OCI-LY7 (cell line): ENCODE measurements around the gene LZTFL1. TPM values are rescaled to one million over a fixed set of nuclear protein-coding genes. Genes with fewer than 3 reads are reported as not detected.

ENCODE experiments used
- BruUV-seq: library from RNA; stranded (reverse); fragments of 400-500 nt; replicated peaks from 2 replicates; lab custom pipeline; 2021; lab: Mats Ljungman, UMichigan
- CTCF ChIA-PET: fragments of 300-600 bp; sonication (Branson Sonifier 250); formaldehyde crosslinking; loops from one replicate; lab custom pipeline; 2022; ENCODE audit warnings: antibody characterized with exemption; ENCODE audit not compliant: unreplicated experiment; lab: Charles Lee
- POLR2A ChIA-PET: fragments of 300-600 bp; sonication (Branson Sonifier 250); formaldehyde crosslinking; loops from one replicate; lab custom pipeline; 2022; ENCODE audit warnings: antibody characterized with exemption; lab: Charles Lee
- DNase-seq: peaks from one replicate; pipeline ENCODE4 v3.0.0-alpha.2; 2015; ENCODE audit warnings: low spot score
- H2AFZ ChIP-seq: fragments of 200-600 bp; sonication (generic), shearing (Covaris generic); 2 replicates; pipeline ENCODE4 v1.6.1; 2014; ENCODE audit warnings: mild to moderate bottlenecking, antibody characterized with exemption, low read length, moderate library complexity
- H3K27ac ChIP-seq: fragments of 200-600 bp; sonication (generic); 2 replicates; pipeline ENCODE4 v1.5.1; 2014; ENCODE audit warnings: mixed run types, low read depth, mild to moderate bottlenecking, moderate library complexity, low read length, inconsistent platforms; ENCODE audit not compliant: poor library complexity, severe bottlenecking
- H3K36me3 ChIP-seq: fragments of 200-600 bp; sonication (generic); 2 replicates; pipeline ENCODE4 v1.6.1; 2014; ENCODE audit warnings: mild to moderate bottlenecking, antibody characterized with exemption, low read length, moderate library complexity, mixed read lengths; ENCODE audit not compliant: insufficient read depth
- H3K4me1 ChIP-seq: fragments of 200-600 bp; sonication (generic); 2 replicates; pipeline ENCODE4 v1.5.1; 2014; ENCODE audit warnings: mild to moderate bottlenecking, low read length; ENCODE audit not compliant: insufficient read depth, poor library complexity, severe bottlenecking
- H3K4me2 ChIP-seq: fragments of 200-600 bp; sonication (generic); 2 replicates; pipeline ENCODE4 v1.6.1; 2014; ENCODE audit warnings: mild to moderate bottlenecking, low read length
- H3K4me3 ChIP-seq: fragments of 200-600 bp; sonication (generic); 2 replicates; pipeline ENCODE4 v1.5.1; 2014; ENCODE audit warnings: mild to moderate bottlenecking, low read depth, low read length; ENCODE audit not compliant: poor library complexity, severe bottlenecking
- H3K79me2 ChIP-seq: fragments of 200-600 bp; sonication (generic); 2 replicates; pipeline ENCODE4 v1.6.1; 2016; ENCODE audit warnings: low read depth, mild to moderate bottlenecking, low read length, moderate library complexity, mixed read lengths; ENCODE audit not compliant: insufficient read depth
- H3K9me2 ChIP-seq: fragments of 200-600 bp; sonication (generic); 2 replicates; pipeline ENCODE4 v1.6.1; 2016; ENCODE audit warnings: mild to moderate bottlenecking, low read length, mixed read lengths; ENCODE audit not compliant: insufficient read depth
- H3K9me3 ChIP-seq: fragments of 200-600 bp; sonication (generic); 2 replicates; pipeline ENCODE4 v1.6.1; 2014; ENCODE audit warnings: mild to moderate bottlenecking, mixed run types, low read length, mixed read lengths
- H4K20me1 ChIP-seq: fragments of 200-600 bp; sonication (generic); 2 replicates; pipeline ENCODE4 v1.6.1; 2014; ENCODE audit warnings: mild to moderate bottlenecking, antibody characterized with exemption, low read length, moderate library complexity, mixed read lengths; ENCODE audit not compliant: insufficient read depth
- EZH2phosphoT487 ChIP-seq: fragments of 200-600 bp; sonication (generic); IDR thresholded peaks from 2 replicates; pipeline ENCODE4 v1.6.1; 2018; ENCODE audit warnings: low read depth, borderline replicate concordance, mild to moderate bottlenecking, mixed run types, antibody characterized with exemption, low read length, moderate library complexity, mixed read lengths
- intact Hi-C: fragments of 100-400 bp; cut with micrococcal nuclease; formaldehyde crosslinking; loops from one replicate; pipeline ENCODE4 v1.10.0; 2022; ENCODE audit not compliant: unreplicated experiment
- total RNA-seq, 2 experiments: library from RNA; depleted of rRNA in 1 of 2; stranded (reverse); fragments of >200 nt in 1 of 2; shearing (Covaris generic) in 1 of 2; gene quantifications; 2 replicates each; pipeline ENCODE4 v1.2.3, GENCODE V29; 2014 to 2022
- TF ChIP-seq, protein P1 (sequence below): fragments of 200-600 bp; sonication (generic); conservative IDR thresholded peaks from 2 replicates; pipeline ENCODE4 v1.5.1; 2014; ENCODE audit warnings: mild to moderate bottlenecking, antibody characterized with exemption, low read length, moderate library complexity, mixed read lengths

Gene LZTFL1
- total RNA-seq, 2 experiments from 2014 or later = 3.2 to 8.7 TPM

DNA sequence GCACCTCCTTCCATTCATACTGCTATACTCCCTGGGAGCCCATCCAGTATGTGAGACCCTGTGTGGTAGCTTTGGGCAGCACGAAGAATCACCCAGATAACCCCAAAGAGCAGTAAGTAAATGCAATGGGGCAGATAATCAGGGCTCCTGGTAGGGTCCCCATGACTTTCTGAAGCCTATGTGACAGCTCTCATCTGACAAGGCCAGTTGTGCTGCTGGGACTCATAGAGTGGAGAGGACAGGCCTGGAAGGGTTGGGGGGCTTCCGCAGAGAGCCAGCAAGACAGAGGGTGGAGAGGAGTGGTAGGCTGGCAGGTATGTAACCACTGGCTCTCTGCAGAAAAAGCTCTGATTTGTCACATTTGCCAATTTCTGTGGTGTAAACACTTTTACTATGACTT lies 42.3 kb downstream of the LZTFL1 start:
- Histone ChIP-seq H3K9me2 (no peaks in the 10 kb centered on the region), H3K4me1 (no peaks in the 10 kb centered on the region), H3K9me3 (no peaks in the 10 kb centered on the region), H3K36me3 (no peaks in the 10 kb centered on the region), H2AFZ (no peak overlapping the region), H4K20me1 (no peaks in the 10 kb centered on the region), H3K4me3 (no peak overlapping the region), H3K4me2 (no peak overlapping the region), H3K79me2 (no peaks in the 10 kb centered on the region), H3K27ac (no peak overlapping the region)
- BruUV-seq = no TSS peak
- ChIA-PET POLR2A (no interaction called here), CTCF (no interaction called here)
- intact Hi-C loops = no loop called here
- TF ChIP-seq EZH2phosphoT487 = no peak
- no peak for DNase-seq

DNA sequence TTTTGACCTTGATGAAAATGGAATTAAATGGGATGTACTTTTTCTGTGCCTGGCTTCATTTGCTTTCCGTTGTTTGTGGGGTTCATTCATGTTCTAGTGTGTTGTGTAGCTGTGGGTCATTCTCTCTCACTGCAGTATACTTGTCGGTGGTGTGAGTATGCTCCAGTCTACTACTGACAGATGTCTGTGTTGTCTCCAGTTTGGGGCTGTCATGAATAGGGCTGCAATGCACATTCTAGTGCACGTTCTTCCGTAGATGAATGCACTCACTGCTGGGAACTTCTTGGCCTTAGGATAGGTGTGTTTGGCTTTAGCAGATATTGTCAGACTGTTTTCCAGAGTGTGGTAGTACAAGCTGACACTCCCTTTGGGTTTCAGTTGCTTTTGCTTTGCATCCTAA lies 43.9 kb downstream of the LZTFL1 start:
- H4K20me1 ChIP-seq = no peaks in the 10 kb centered on the region
- no peaks in the 10 kb centered on the region for H3K9me2 ChIP-seq
- H3K4me1 ChIP-seq = no peaks in the 10 kb centered on the region
- no peaks in the 10 kb centered on the region for H3K36me3 ChIP-seq
- no peak for TF ChIP-seq EZH2phosphoT487
- TF ChIP-seq, protein P1, sequence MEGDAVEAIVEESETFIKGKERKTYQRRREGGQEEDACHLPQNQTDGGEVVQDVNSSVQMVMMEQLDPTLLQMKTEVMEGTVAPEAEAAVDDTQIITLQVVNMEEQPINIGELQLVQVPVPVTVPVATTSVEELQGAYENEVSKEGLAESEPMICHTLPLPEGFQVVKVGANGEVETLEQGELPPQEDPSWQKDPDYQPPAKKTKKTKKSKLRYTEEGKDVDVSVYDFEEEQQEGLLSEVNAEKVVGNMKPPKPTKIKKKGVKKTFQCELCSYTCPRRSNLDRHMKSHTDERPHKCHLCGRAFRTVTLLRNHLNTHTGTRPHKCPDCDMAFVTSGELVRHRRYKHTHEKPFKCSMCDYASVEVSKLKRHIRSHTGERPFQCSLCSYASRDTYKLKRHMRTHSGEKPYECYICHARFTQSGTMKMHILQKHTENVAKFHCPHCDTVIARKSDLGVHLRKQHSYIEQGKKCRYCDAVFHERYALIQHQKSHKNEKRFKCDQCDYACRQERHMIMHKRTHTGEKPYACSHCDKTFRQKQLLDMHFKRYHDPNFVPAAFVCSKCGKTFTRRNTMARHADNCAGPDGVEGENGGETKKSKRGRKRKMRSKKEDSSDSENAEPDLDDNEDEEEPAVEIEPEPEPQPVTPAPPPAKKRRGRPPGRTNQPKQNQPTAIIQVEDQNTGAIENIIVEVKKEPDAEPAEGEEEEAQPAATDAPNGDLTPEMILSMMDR = no peak
- POLR2A ChIA-PET = no interaction called here
- DNase-seq = no peak
- intact Hi-C loops = no loop called here
- no peak overlapping the region for H3K4me3 ChIP-seq
- H2AFZ ChIP-seq = no peak overlapping the region
- CTCF ChIA-PET = no interaction called here
- no peaks in the 10 kb centered on the region for H3K79me2 ChIP-seq
- no TSS peak for BruUV-seq
- H3K27ac ChIP-seq = no peak overlapping the region
- H3K9me3 ChIP-seq = no peaks in the 10 kb centered on the region
- H3K4me2 ChIP-seq = no peak overlapping the region

DNA sequence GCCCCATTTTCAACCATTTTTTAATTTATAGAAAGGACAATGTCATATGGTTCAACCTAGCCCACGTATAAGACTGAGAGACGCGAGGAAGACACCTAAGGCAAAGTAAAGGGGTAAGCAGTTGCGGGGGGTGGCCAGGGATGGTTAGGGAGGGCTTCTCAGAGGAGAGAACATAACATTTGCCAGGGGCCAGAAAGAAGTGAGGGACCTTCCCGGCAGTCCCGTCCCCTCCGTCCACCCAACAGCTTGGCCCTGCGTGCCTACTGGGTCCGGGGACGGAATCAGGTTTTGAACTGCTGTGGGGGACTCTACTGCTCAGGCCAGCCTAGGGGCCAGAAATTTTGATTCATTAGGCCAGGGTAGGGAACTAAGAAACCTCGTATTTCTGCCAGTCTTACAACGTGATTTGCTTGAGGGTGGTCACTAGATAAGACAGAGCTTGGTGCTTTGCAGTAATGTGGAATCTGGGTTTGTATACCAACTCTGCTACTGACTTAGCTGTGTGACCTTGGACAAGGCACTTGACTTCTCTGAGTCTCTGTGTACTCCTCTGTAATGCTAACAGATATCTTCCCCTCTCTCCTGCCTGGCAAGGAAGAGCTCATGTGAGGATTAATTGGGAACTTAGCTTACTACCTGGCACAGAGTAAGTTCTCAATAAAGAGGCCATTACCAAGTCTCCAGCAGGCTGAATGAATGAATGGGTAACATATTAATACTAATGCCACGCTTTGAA lies 44.8 kb downstream of the LZTFL1 start:
- H2AFZ ChIP-seq = no peak overlapping the region
- H3K27ac ChIP-seq = no peak overlapping the region
- no TSS peak for BruUV-seq
- no peak overlapping the region for H3K4me3 ChIP-seq
- no peaks in the 10 kb centered on the region for H3K9me2 ChIP-seq
- POLR2A ChIA-PET = no interaction called here
- H3K9me3 ChIP-seq = no peaks in the 10 kb centered on the region
- no peaks in the 10 kb centered on the region for H3K79me2 ChIP-seq
- no peaks in the 10 kb centered on the region for H3K4me1 ChIP-seq
- TF ChIP-seq, protein P1 = no peak
- no peaks in the 10 kb centered on the region for H4K20me1 ChIP-seq
- no peak overlapping the region for H3K4me2 ChIP-seq
- CTCF ChIA-PET = no interaction called here
- no peaks in the 10 kb centered on the region for H3K36me3 ChIP-seq
- intact Hi-C loops = no loop called here
- DNase-seq = no peak
